Measurements from ENCODE around the gene ASCC1. TPM values are rescaled to one million over a fixed set of nuclear protein-coding genes. Genes with fewer than 3 reads are reported as not detected.
A peak's percentile ranks its signal among the peaks of the same experiment; 100 is the strongest.

ASCC1 gene
- total RNA-seq, 2 donors from 2014 or later: 15.2 to 30.3 TPM

DNA sequence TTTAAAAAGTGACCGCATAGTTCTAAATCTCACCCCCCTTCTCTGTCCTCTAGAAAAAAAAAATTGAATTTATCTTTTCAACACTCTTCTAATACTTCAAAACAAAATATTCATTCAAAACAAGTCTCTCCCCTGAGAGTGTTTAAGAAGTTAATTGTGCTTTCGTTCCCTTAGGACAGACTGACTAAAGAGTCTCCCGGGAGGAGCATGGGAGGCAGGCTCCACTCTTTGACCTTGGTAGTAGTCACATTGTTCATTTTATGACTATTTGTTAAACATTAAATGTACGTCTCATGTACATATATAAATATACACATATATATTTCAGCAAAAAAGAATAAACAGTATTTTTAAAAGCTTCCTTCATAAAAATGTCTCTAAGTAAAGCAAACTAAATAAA is 92.5 kb downstream of the ASCC1 start:
- Histone ChIP-seq H3K4me3 (no peak overlapping the region), H3K4me1 (ENCODE audit: control insufficient read depth in 1 of 2, low read depth in 2 of 2) (peaks cover 10 to 16% of the 10 kb centered on the region in 2 donors), H3K27ac (no peak overlapping the region), H3K36me3 (peaks cover 3% of the 10 kb centered on the region), H3K9me3 (no peaks in the 10 kb centered on the region), H3K27me3 (replicated peaks; ENCODE audit: insufficient read depth) (no peaks in the 10 kb centered on the region)
- no peak for DNase-seq (ENCODE audit: low spot score)
- no peak for TF ChIP-seq CTCF (IDR thresholded peaks at IDR 0.05)
- no peak for ATAC-seq (ENCODE audit: insufficient number of reproducible peaks, low FRiP score, low read depth)

- ATAC-seq (ENCODE audit: insufficient number of reproducible peaks, low FRiP score, low read depth) (no peak), DNase-seq (ENCODE audit: low spot score) (no peak)
- no peak overlapping the region for H3K4me3 ChIP-seq
- peaks cover 10 to 16% of the 10 kb centered on the region in 2 donors for H3K4me1 ChIP-seq (ENCODE audit: control insufficient read depth in 1 of 2, low read depth in 2 of 2)
- peaks cover 3% of the 10 kb centered on the region for H3K36me3 ChIP-seq
- no peak for TF ChIP-seq CTCF (IDR thresholded peaks at IDR 0.05)
- no peaks in the 10 kb centered on the region for H3K27me3 ChIP-seq (replicated peaks; ENCODE audit: insufficient read depth)
- no peak overlapping the region for H3K27ac ChIP-seq
- H3K9me3 ChIP-seq: no peaks in the 10 kb centered on the region
These were observed 93.9 kb downstream of the ASCC1 start for GRCh38 chr10:72122221-72122620.

DNA sequence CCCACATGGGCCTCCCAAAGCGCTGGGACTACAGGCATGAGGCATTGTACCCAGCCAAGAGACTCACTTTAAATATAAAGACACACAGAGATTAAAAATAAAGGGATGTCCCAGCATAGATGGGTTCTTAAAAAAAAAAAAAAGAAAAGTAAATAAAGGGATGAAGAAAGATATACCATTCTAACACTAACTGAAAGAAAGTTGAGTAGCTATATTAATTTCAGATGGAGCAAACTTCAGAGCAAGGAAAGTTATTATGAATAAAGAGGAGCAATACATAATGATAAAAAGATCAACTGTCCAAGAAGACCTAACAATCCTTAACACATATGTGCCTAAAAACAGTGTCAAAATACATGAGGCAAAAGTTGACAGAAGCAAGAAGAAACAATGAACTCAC is 94.7 kb downstream of the ASCC1 start:
- Histone ChIP-seq H3K27me3 (replicated peaks; ENCODE audit: insufficient read depth) (no peaks in the 10 kb centered on the region), H3K9me3 (no peaks in the 10 kb centered on the region), H3K4me1 (ENCODE audit: control insufficient read depth in 1 of 2, low read depth in 2 of 2) (peaks cover 10 to 16% of the 10 kb centered on the region in 2 donors), H3K27ac (no peak overlapping the region), H3K36me3 (peaks cover 3% of the 10 kb centered on the region), H3K4me3 (no peak overlapping the region)
- TF ChIP-seq CTCF (IDR thresholded peaks at IDR 0.05): no peak
- ATAC-seq (ENCODE audit: insufficient number of reproducible peaks, low FRiP score, low read depth) (no peak), DNase-seq (ENCODE audit: low spot score) (no peak)

GRCh38 chr10:72116372-72116771 is 99.7 kb downstream of the ASCC1 start:
- TF ChIP-seq CTCF (IDR thresholded peaks at IDR 0.05): no peak

GRCh38 chr10:72114706-72115450 is 101.2 kb downstream of the ASCC1 start:
- no peaks in the 10 kb centered on the region for H3K27me3 ChIP-seq (replicated peaks; ENCODE audit: insufficient read depth)
- no peak overlapping the region for H3K4me3 ChIP-seq
- H3K4me1 ChIP-seq (ENCODE audit: control insufficient read depth in 1 of 2, low read depth in 2 of 2): peaks cover 8 to 14% of the 10 kb centered on the region in 2 donors
- no peaks in the 10 kb centered on the region for H3K9me3 ChIP-seq
- ATAC-seq (ENCODE audit: insufficient number of reproducible peaks, low FRiP score, low read depth) (no peak), DNase-seq (ENCODE audit: low spot score) (no peak)
- TF ChIP-seq CTCF (IDR thresholded peaks at IDR 0.05): no peak
- peaks cover 3% of the 10 kb centered on the region for H3K36me3 ChIP-seq
- H3K27ac ChIP-seq: peak overlapping the region in 1 of 2 donors; percentile 7

More at GRCh38 chr10:72116372-72116771, 99.7 kb downstream of the ASCC1 start:
- H3K9me3 ChIP-seq: no peaks in the 10 kb centered on the region
- H3K27me3 ChIP-seq (replicated peaks; ENCODE audit: insufficient read depth): no peaks in the 10 kb centered on the region
- no peak overlapping the region for H3K4me3 ChIP-seq
- H3K36me3 ChIP-seq: peaks cover 3% of the 10 kb centered on the region
- H3K27ac ChIP-seq: no peak overlapping the region
- ATAC-seq (ENCODE audit: insufficient number of reproducible peaks, low FRiP score, low read depth): no peak
- no peak for DNase-seq (ENCODE audit: low spot score)
- H3K4me1 ChIP-seq (ENCODE audit: control insufficient read depth in 1 of 2, low read depth in 2 of 2): peaks cover 8 to 14% of the 10 kb centered on the region in 2 donors
